Measurements from ENCODE around the gene ATP2A3.

The ATP2A3 gene

GRCh38 chr17:3904501-3904900 lies 59.7 kb downstream of the ATP2A3 start:
- H3K4me1 Mint-ChIP-seq, result peaks cover 10% of the 10 kb centered on the region
- H3K27ac Mint-ChIP-seq, result no peak overlapping the region
- DNase-seq (ENCODE audit: low spot score in 2 of 2) (peak in 1 of 2 donors; percentile 46), ATAC-seq (ENCODE audit: low read depth) (peak; percentile 68)
- H3K27me3 Mint-ChIP-seq, result no peaks in the 10 kb centered on the region
- H3K4me3 Mint-ChIP-seq, result peak overlapping the region; percentile 14
- H3K9me3 Mint-ChIP-seq, result no peaks in the 10 kb centered on the region
- no peaks in the 10 kb centered on the region for H3K36me3 Mint-ChIP-seq

- DNase-seq (ENCODE audit: low spot score in 2 of 2) (no peak), ATAC-seq (ENCODE audit: low read depth) (no peak)
- no peaks in the 10 kb centered on the region for H3K27me3 Mint-ChIP-seq
- peak overlapping the region; percentile 45 for H3K27ac Mint-ChIP-seq
- H3K4me1 Mint-ChIP-seq, result peaks cover 10% of the 10 kb centered on the region
- H3K36me3 Mint-ChIP-seq, result no peaks in the 10 kb centered on the region
- no peaks in the 10 kb centered on the region for H3K9me3 Mint-ChIP-seq
- no peak overlapping the region for H3K4me3 Mint-ChIP-seq
Measured at GRCh38 chr17:3903881-3904290, 60.4 kb downstream of the ATP2A3 start.

GRCh38 chr17:3903051-3903825 lies 61.0 kb downstream of the ATP2A3 start:
- H3K27ac Mint-ChIP-seq, result peak overlapping the region; percentile 45
- no peaks in the 10 kb centered on the region for H3K27me3 Mint-ChIP-seq
- H3K9me3 Mint-ChIP-seq, result no peaks in the 10 kb centered on the region
- no peak for DNase-seq (ENCODE audit: low spot score in 2 of 2)
- no peaks in the 10 kb centered on the region for H3K36me3 Mint-ChIP-seq
- ATAC-seq (ENCODE audit: low read depth), result no peak
- H3K4me1 Mint-ChIP-seq, result peaks cover 11% of the 10 kb centered on the region
- H3K4me3 Mint-ChIP-seq, result no peak overlapping the region

- Mint-ChIP-seq H3K9me3 (no peaks in the 10 kb centered on the region), H3K36me3 (no peaks in the 10 kb centered on the region), H3K4me1 (peaks cover 9% of the 10 kb centered on the region), H3K4me3 (no peak overlapping the region), H3K27ac (peak overlapping the region; percentile 54), H3K27me3 (no peaks in the 10 kb centered on the region)
- no peak for ATAC-seq (ENCODE audit: low read depth)
- DNase-seq (ENCODE audit: low spot score in 2 of 2), result no peak
Measured at GRCh38 chr17:3900646-3901045, 63.6 kb downstream of the ATP2A3 start.

GRCh38 chr17:3897731-3898130 lies 66.5 kb downstream of the ATP2A3 start:
- Mint-ChIP-seq H3K4me3 (no peak overlapping the region), H3K27me3 (no peaks in the 10 kb centered on the region), H3K36me3 (no peaks in the 10 kb centered on the region), H3K9me3 (no peaks in the 10 kb centered on the region), H3K4me1 (peaks cover 18% of the 10 kb centered on the region), H3K27ac (no peak overlapping the region)
- DNase-seq (ENCODE audit: low spot score in 2 of 2), result no peak
- ATAC-seq (ENCODE audit: low read depth), result no peak

GRCh38 chr17:3896968-3897235 lies 67.3 kb downstream of the ATP2A3 start:
- DNase-seq (ENCODE audit: low spot score in 2 of 2) (no peak), ATAC-seq (ENCODE audit: low read depth) (no peak)
- no peaks in the 10 kb centered on the region for H3K9me3 Mint-ChIP-seq
- peaks cover 21% of the 10 kb centered on the region for H3K4me1 Mint-ChIP-seq
- H3K27ac Mint-ChIP-seq, result no peak overlapping the region
- no peaks in the 10 kb centered on the region for H3K36me3 Mint-ChIP-seq
- H3K4me3 Mint-ChIP-seq, result no peak overlapping the region
- H3K27me3 Mint-ChIP-seq, result no peaks in the 10 kb centered on the region

- no peaks in the 10 kb centered on the region for H3K36me3 Mint-ChIP-seq
- H3K27ac Mint-ChIP-seq, result no peak overlapping the region
- ATAC-seq (ENCODE audit: low read depth) (no peak), DNase-seq (ENCODE audit: low spot score in 2 of 2) (no peak)
- H3K4me1 Mint-ChIP-seq, result peaks cover 25% of the 10 kb centered on the region
- H3K4me3 Mint-ChIP-seq, result no peak overlapping the region
- no peaks in the 10 kb centered on the region for H3K9me3 Mint-ChIP-seq
- no peaks in the 10 kb centered on the region for H3K27me3 Mint-ChIP-seq
Measured at GRCh38 chr17:3896108-3896967, 67.9 kb downstream of the ATP2A3 start.

GRCh38 chr17:3895354-3895753 lies 68.9 kb downstream of the ATP2A3 start:
- ATAC-seq (ENCODE audit: low read depth), result no peak
- H3K4me3 Mint-ChIP-seq, result no peak overlapping the region
- H3K36me3 Mint-ChIP-seq, result no peaks in the 10 kb centered on the region
- no peak for DNase-seq (ENCODE audit: low spot score in 2 of 2)
- H3K4me1 Mint-ChIP-seq, result peaks cover 32% of the 10 kb centered on the region
- no peak overlapping the region for H3K27ac Mint-ChIP-seq
- no peaks in the 10 kb centered on the region for H3K27me3 Mint-ChIP-seq
- H3K9me3 Mint-ChIP-seq, result no peaks in the 10 kb centered on the region

- no peak for DNase-seq (ENCODE audit: low spot score in 2 of 2)
- Mint-ChIP-seq H3K27ac (no peak overlapping the region), H3K4me3 (no peak overlapping the region), H3K36me3 (no peaks in the 10 kb centered on the region), H3K27me3 (no peaks in the 10 kb centered on the region), H3K4me1 (peaks cover 35% of the 10 kb centered on the region), H3K9me3 (no peaks in the 10 kb centered on the region)
- ATAC-seq (ENCODE audit: low read depth), result no peak
Measured at GRCh38 chr17:3894911-3895343, 69.3 kb downstream of the ATP2A3 start.

- Mint-ChIP-seq H3K36me3 (no peaks in the 10 kb centered on the region), H3K27me3 (no peaks in the 10 kb centered on the region), H3K27ac (peak overlapping the region; percentile 82), H3K4me3 (peak overlapping the region; percentile 88), H3K9me3 (no peaks in the 10 kb centered on the region), H3K4me1 (peaks cover 35% of the 10 kb centered on the region)
- ATAC-seq (ENCODE audit: low read depth) (no peak), DNase-seq (ENCODE audit: low spot score in 2 of 2) (no peak)
Measured at GRCh38 chr17:3894188-3894587, 70.0 kb downstream of the ATP2A3 start.

- Mint-ChIP-seq H3K9me3 (no peaks in the 10 kb centered on the region), H3K4me1 (peaks cover 35% of the 10 kb centered on the region), H3K36me3 (no peaks in the 10 kb centered on the region), H3K27me3 (no peaks in the 10 kb centered on the region), H3K4me3 (peak overlapping the region; percentile 88), H3K27ac (peak overlapping the region; percentile 82)
- DNase-seq (ENCODE audit: low spot score in 2 of 2) (no peak), ATAC-seq (ENCODE audit: low read depth) (no peak)
Measured at GRCh38 chr17:3893720-3894116, 70.5 kb downstream of the ATP2A3 start.

- H3K4me3 Mint-ChIP-seq, result peak within 1 kb of the TSS; percentile 88
- H3K9me3 Mint-ChIP-seq, result no peaks in the 10 kb centered on the region
- DNase-seq (ENCODE audit: low spot score in 2 of 2) (peak; percentile 87 to 91), ATAC-seq (ENCODE audit: low read depth) (peak; percentile 79)
- H3K27ac Mint-ChIP-seq, result peak within 1 kb of the TSS; percentile 82
- peaks cover 33% of the 10 kb centered on the region for H3K4me1 Mint-ChIP-seq
- H3K27me3 Mint-ChIP-seq, result no peaks in the 10 kb centered on the region
- H3K36me3 Mint-ChIP-seq, result no peaks in the 10 kb centered on the region
Measured at GRCh38 chr17:3893003-3893719, 71.1 kb downstream of the ATP2A3 start, which contains the start of gene CAMKK1. Gene CAMKK1, minus strand, starts transcription at chr17:3893053. Its CDS starts 7,366 bp downstream, at chr17:3885687.

GRCh38 chr17:3892095-3892998 lies 71.9 kb downstream of the ATP2A3 start:
- ATAC-seq (ENCODE audit: low read depth), result peak; percentile 71
- H3K4me3 Mint-ChIP-seq, result peak overlapping the region; percentile 73
- H3K4me1 Mint-ChIP-seq, result peaks cover 36% of the 10 kb centered on the region
- no peaks in the 10 kb centered on the region for H3K9me3 Mint-ChIP-seq
- DNase-seq (ENCODE audit: low spot score in 2 of 2), result peak; percentile 71 to 73
- no peaks in the 10 kb centered on the region for H3K27me3 Mint-ChIP-seq
- H3K36me3 Mint-ChIP-seq, result no peaks in the 10 kb centered on the region
- H3K27ac Mint-ChIP-seq, result peak overlapping the region; percentile 76

Measured in memory B cell (primary cell).